ENCODE data around the gene PDE7B. TPM values are rescaled to one million over a fixed set of nuclear protein-coding genes. Genes with fewer than 3 reads are reported as not detected.
A peak's percentile ranks its signal among the peaks of the same experiment; 100 is the strongest.

The PDE7B gene
- total and polyA plus RNA-seq, 9 of the 15 experiments (the other 6 are each of a cell fraction or from before 2014, with no cell fraction given), result 0.01 TPM; not detected in 8

DNA sequence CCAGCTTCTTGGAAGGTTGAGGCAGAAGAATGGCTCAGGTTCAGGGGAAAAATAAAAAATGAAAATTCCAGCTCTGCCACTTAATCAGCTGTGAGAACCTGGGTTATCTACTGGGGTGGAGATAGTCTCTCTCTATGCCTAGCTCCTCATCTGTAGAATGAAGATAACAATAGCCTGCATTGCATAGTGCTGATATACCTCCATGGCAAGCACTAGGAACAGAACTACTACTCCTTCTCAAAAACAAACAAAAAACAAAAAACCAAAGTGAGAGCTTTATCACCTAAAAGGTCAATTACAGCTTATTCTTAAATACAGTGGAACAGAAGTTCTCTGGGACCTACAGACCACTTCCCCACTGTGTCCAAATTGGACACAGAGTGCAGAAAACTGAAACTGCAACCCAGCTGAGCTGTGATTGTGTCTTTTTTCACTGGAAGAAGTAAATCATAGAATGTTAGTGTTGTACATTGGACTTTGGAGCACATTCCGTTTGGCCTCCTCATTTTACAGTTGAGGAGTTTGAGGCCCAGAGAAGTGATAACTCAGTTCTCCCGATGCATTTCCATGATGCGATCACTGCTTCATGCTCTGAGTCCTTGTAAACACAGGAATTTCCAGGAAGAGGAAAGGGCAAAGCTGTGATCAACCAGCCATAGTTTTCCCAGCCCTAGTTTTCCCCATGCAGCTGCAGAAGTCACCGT, 375.3 kb downstream of the PDE7B start (continued):
- TF ChIP-seq CC2D1A (IDR thresholded peaks at IDR 0.05) (peak; percentile 75; the same call in 1 of the 2 replicates), THAP12 (CRISPR knock-in tag; IDR thresholded peaks at IDR 0.05) (no peak), ZNF384 (IDR thresholded peaks at IDR 0.05; ENCODE audit: low read depth, low read length) (no peak), STAT5A (IDR thresholded peaks at IDR 0.05; ENCODE audit: borderline replicate concordance, low read length) (peak; percentile 82), KHSRP (IDR thresholded peaks at IDR 0.05) (0 out of 2 replicates have a peak, but pooled peaks have one; percentile 36), GTF2F1 (IDR thresholded peaks at IDR 0.05; ENCODE audit: low read depth, low read length) (no peak), EP300 (IDR thresholded peaks at IDR 0.05; ENCODE audit: low read length) (peak; percentile 94), CREB1 (IDR thresholded peaks at IDR 0.05) (no peak), CREB1 (CRISPR knock-in tag; IDR thresholded peaks at IDR 0.05) (no peak), SMARCB1 (IDR thresholded peaks at IDR 0.05; ENCODE audit: insufficient read length, low read depth) (no peak), CREM (IDR thresholded peaks at IDR 0.05; ENCODE audit: low read depth) (0 out of 2 replicates have a peak, but pooled peaks have one; percentile 37), XRCC4 (IDR thresholded peaks at IDR 0.05; ENCODE audit: extremely low read depth, insufficient read depth, insufficient read length) (no peak), RBM15 (IDR thresholded peaks at IDR 0.05; ENCODE audit: insufficient read depth, low read length) (no peak), MXI1 (IDR thresholded peaks at IDR 0.05; ENCODE audit: low read depth, low read length) (no peak), EP400 (IDR thresholded peaks at IDR 0.05) (peak; percentile 31; the same call in 1 of the 2 replicates), TCF7L2 (IDR thresholded peaks at IDR 0.05; ENCODE audit: low read depth, low read length) (no peak), SRSF9 (IDR thresholded peaks at IDR 0.05; ENCODE audit: borderline replicate concordance, low read depth, low read length) (no peak), BCOR (IDR thresholded peaks at IDR 0.05) (peak; percentile 46; the same call in 1 of the 2 replicates), XRCC3 (IDR thresholded peaks at IDR 0.05) (no peak), OTX1 (CRISPR knock-in tag; IDR thresholded peaks at IDR 0.05) (no peak)
- TF ChIP-seq, protein P1, sequence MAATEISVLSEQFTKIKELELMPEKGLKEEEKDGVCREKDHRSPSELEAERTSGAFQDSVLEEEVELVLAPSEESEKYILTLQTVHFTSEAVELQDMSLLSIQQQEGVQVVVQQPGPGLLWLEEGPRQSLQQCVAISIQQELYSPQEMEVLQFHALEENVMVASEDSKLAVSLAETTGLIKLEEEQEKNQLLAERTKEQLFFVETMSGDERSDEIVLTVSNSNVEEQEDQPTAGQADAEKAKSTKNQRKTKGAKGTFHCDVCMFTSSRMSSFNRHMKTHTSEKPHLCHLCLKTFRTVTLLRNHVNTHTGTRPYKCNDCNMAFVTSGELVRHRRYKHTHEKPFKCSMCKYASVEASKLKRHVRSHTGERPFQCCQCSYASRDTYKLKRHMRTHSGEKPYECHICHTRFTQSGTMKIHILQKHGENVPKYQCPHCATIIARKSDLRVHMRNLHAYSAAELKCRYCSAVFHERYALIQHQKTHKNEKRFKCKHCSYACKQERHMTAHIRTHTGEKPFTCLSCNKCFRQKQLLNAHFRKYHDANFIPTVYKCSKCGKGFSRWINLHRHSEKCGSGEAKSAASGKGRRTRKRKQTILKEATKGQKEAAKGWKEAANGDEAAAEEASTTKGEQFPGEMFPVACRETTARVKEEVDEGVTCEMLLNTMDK (IDR thresholded peaks at IDR 0.05; ENCODE audit: borderline replicate concordance, insufficient read depth, low read depth, low read length, poor library complexity, severe bottlenecking), result no peak
- TF ChIP-seq, protein P2, sequence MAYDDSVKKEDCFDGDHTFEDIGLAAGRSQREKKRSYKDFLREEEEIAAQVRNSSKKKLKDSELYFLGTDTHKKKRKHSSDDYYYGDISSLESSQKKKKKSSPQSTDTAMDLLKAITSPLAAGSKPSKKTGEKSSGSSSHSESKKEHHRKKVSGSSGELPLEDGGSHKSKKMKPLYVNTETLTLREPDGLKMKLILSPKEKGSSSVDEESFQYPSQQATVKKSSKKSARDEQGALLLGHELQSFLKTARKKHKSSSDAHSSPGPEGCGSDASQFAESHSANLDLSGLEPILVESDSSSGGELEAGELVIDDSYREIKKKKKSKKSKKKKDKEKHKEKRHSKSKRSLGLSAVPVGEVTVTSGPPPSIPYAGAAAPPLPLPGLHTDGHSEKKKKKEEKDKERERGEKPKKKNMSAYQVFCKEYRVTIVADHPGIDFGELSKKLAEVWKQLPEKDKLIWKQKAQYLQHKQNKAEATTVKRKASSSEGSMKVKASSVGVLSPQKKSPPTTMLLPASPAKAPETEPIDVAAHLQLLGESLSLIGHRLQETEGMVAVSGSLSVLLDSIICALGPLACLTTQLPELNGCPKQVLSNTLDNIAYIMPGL (CRISPR knock-in tag; IDR thresholded peaks at IDR 0.05), result no peak
- TF ChIP-seq, protein P3, sequence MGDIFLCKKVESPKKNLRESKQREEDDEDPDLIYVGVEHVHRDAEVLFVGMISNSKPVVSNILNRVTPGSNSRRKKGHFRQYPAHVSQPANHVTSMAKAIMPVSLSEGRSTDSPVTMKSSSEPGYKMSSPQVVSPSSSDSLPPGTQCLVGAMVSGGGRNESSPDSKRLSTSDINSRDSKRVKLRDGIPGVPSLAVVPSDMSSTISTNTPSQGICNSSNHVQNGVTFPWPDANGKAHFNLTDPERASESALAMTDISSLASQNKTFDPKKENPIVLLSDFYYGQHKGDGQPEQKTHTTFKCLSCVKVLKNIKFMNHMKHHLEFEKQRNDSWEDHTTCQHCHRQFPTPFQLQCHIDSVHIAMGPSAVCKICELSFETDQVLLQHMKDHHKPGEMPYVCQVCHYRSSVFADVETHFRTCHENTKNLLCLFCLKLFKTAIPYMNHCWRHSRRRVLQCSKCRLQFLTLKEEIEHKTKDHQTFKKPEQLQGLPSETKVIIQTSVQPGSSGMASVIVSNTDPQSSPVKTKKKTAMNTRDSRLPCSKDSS (IDR thresholded peaks at IDR 0.05; ENCODE audit: low read depth, partially characterized antibody), result no peak
